Neural progenitor cell (in vitro differentiated cells): Measurements from ENCODE around the gene PRSS3.

Experiments
- CTCF ChIP-seq: fragments of 200-600 bp; sonication (generic); IDR thresholded peaks from 2 replicates; pipeline ENCODE4 v1.5.1; 2017; ENCODE audit warnings: antibody characterized with exemption, mild to moderate bottlenecking
- EZH2 ChIP-seq: fragments of 200-600 bp; sonication (generic); IDR thresholded peaks from 2 replicates; pipeline ENCODE4 v1.6.1; 2017; ENCODE audit warnings: antibody characterized with exemption, mild to moderate bottlenecking, moderate library complexity

GRCh38 chr9:33800886-33801285 lies 5.5 kb downstream of the PRSS3 start:
- no peak for TF ChIP-seq CTCF
- TF ChIP-seq EZH2 = no peak
